Glutamatergic neuron (in vitro differentiated cells): ENCODE results near the gene RBM33. TPM values are rescaled to one million over a fixed set of nuclear protein-coding genes. Genes with fewer than 3 reads are reported as not detected.
A peak's percentile ranks its signal among the peaks of the same experiment; 100 is the strongest.

Experiments
- DNase-seq: peaks from one replicate; pipeline ENCODE4 v3.0.0; 2022
- H3K27ac Mint-ChIP-seq: one replicate; pipeline ENCODE4 v1.8.0; 2020; ENCODE audit warnings: mild to moderate bottlenecking, mixed read lengths, inconsistent platforms; ENCODE audit not compliant: unreplicated experiment
- H3K27me3 Mint-ChIP-seq: one replicate; pipeline ENCODE4 v1.8.0; 2020; ENCODE audit warnings: mild to moderate bottlenecking, moderate library complexity, mixed read lengths, inconsistent platforms; ENCODE audit not compliant: unreplicated experiment
- H3K36me3 Mint-ChIP-seq: one replicate; pipeline ENCODE4 v1.8.0; 2020; ENCODE audit warnings: mild to moderate bottlenecking, mixed read lengths, inconsistent platforms; ENCODE audit not compliant: unreplicated experiment
- H3K4me1 Mint-ChIP-seq: one replicate; pipeline ENCODE4 v1.8.0; 2020; ENCODE audit warnings: mild to moderate bottlenecking, low read depth, mixed read lengths, inconsistent platforms; ENCODE audit not compliant: unreplicated experiment
- H3K4me3 Mint-ChIP-seq: one replicate; pipeline ENCODE4 v1.8.0; 2020; ENCODE audit warnings: mild to moderate bottlenecking, mixed read lengths, inconsistent platforms; ENCODE audit not compliant: unreplicated experiment
- H3K9me3 Mint-ChIP-seq: one replicate; pipeline ENCODE4 v1.8.0; 2020; ENCODE audit warnings: mild to moderate bottlenecking, moderate library complexity, mixed read lengths, inconsistent platforms; ENCODE audit not compliant: unreplicated experiment
- total RNA-seq: library from RNA; stranded (reverse); fragmentation: NEBNext Ultra II Directional; extraction: Animal tissue kit (Norgen Biotek cat#: 25700); gene quantifications from one replicate; pipeline ENCODE4 v1.2.1, GENCODE V29; 2021; ENCODE audit not compliant: unreplicated experiment
- TF ChIP-seq, protein P1 (sequence below): fragments of 200-600 bp; sonication (generic); IDR thresholded peaks from one replicate; pipeline ENCODE4 v1.5.0; 2021; ENCODE audit not compliant: partially characterized antibody, unreplicated experiment

Gene RBM33
- total RNA-seq, 1 donor from 2014 or later: 67.5 TPM

DNA sequence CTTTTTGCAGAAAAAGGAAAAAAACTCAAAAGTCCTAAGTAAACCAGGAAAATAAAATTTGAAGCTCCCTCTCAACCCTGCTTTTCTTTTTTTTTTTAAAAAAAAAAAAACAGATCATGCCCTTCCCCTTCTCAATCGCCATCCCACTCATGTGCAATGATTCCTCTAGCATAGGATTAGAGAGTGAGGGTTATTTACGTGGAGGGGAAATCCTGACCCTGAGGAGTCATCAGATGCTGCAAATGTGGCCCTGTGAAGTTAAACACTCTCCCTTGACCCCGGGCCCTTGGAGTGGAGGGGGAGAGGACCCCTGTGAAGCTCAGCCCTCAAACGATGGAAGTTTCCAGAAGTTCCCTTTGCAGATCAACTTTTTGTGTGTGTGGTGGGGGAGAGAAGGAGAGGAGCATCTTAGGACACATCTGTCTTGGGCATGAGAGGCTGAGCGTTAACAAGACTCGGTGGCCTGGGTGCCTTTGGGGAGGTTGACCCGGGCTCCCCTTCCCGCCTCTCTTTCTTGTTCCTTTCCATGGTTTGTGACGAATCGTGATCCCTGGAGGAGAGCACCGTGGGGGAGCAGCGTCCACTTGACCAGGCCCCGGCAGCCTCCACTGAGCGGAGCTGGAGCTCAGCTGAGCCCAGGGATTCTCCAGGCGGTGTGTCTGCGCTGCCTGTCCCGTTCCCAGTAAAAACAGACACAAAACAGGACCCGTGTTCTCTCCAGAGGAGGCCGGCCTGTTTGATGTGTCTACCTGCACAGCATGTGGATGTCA lies 169.3 kb downstream of the RBM33 start:
- DNase-seq: no peak
- H3K4me1 Mint-ChIP-seq: peaks cover 12% of the 10 kb centered on the region
- no peak overlapping the region for H3K27ac Mint-ChIP-seq
- H3K36me3 Mint-ChIP-seq: no peaks in the 10 kb centered on the region
- peaks cover 32% of the 10 kb centered on the region for H3K27me3 Mint-ChIP-seq
- H3K4me3 Mint-ChIP-seq: no peak overlapping the region
- TF ChIP-seq, protein P1, sequence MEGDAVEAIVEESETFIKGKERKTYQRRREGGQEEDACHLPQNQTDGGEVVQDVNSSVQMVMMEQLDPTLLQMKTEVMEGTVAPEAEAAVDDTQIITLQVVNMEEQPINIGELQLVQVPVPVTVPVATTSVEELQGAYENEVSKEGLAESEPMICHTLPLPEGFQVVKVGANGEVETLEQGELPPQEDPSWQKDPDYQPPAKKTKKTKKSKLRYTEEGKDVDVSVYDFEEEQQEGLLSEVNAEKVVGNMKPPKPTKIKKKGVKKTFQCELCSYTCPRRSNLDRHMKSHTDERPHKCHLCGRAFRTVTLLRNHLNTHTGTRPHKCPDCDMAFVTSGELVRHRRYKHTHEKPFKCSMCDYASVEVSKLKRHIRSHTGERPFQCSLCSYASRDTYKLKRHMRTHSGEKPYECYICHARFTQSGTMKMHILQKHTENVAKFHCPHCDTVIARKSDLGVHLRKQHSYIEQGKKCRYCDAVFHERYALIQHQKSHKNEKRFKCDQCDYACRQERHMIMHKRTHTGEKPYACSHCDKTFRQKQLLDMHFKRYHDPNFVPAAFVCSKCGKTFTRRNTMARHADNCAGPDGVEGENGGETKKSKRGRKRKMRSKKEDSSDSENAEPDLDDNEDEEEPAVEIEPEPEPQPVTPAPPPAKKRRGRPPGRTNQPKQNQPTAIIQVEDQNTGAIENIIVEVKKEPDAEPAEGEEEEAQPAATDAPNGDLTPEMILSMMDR: no peak
- H3K9me3 Mint-ChIP-seq: peaks cover 5% of the 10 kb centered on the region

DNA sequence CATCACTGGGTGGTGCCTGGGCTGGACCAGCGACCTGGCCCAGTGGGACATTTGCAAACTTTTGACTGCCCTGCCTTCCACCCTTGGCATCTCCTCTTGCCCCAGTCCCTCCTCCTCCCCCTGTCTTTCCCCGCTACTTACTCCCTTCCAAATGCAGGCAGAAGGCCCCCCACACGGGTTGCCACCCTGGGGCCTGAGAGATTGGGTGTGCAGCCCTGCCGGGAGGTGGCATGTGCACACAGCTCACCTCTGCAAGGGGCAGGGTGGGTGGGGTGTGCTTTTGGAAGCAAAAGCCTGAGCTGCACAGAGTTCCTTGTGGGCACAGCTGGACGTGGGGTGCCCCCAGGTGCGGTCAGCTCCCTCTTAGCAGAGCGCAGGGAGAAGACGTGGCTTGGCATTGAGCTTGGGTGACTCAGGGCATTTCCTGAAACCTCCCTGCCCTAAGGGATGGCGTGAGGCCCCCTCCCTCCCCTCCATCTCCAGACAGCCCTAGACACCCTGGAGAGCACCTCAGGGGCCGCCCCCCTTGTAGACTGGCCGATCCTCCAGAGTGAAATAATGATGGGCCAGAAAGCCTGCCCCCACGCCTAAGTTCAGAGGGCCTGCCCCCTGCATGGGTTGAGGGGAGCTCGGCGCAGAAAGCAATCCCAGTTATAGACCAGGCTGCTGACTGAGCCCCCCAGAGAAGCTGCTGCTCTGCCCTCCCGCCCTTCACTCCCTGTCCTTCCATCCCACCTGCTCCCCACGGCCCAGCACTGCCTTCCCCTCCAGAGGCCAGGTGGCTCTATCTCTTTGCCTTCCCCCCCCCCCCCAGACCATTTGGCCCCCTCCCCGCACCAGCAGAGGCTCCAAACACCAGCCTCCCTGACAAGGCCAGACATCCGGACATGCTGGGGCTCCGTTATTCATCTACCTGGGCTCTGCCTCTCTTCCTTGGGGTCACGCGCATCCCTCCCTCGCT lies 170.1 kb downstream of the RBM33 start:
- no peak overlapping the region for H3K27ac Mint-ChIP-seq
- no peak for DNase-seq
- H3K4me1 Mint-ChIP-seq: peaks cover 12% of the 10 kb centered on the region
- no peaks in the 10 kb centered on the region for H3K36me3 Mint-ChIP-seq
- peaks cover 30% of the 10 kb centered on the region for H3K27me3 Mint-ChIP-seq
- peaks cover 5% of the 10 kb centered on the region for H3K9me3 Mint-ChIP-seq
- TF ChIP-seq, protein P1: no peak
- H3K4me3 Mint-ChIP-seq: no peak overlapping the region

DNA sequence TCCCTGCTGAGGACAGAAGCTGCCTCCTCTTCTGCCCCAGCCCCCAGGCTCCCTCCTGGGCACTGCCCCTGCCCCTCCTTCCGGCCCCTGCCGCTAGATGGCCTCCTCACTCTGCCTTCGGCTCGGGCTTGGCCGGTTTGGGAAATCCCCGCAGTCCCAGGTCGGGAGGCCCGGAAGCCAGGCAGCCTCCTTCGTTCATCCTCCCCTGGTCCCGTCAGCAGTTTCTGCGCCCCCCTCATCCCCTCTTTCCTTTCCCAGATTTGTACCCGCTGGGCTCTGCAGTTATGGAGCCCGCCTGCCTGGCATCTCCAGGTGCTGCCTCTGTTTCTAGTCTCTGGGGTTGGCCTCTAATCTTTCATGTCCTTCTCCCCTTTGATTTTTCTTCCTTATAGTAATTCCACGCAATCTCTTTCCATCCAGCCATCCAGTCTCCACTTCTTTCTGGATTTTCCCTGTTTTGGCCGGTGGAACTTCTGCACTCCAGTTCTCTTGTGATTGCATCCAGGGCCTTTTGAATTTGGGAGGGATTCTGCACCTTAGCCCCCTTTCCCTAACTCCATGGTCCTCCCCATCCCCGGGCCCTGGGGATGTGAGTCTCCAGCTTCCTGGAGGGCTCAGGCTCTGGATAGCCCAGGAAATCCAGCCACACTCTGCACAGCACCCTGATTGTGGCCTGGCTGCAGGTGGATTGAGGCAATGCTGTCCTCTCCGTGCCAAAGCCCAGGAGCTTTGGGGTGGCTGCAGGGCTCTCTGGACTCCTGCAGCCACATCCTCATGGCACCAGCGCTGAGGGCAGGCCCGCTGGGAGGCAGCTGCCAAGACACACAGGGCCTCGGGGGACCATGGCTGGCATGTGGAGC lies 171.1 kb downstream of the RBM33 start:
- H3K9me3 Mint-ChIP-seq: peaks cover 5% of the 10 kb centered on the region
- H3K27me3 Mint-ChIP-seq: peaks cover 28% of the 10 kb centered on the region
- no peak overlapping the region for H3K27ac Mint-ChIP-seq
- H3K36me3 Mint-ChIP-seq: no peaks in the 10 kb centered on the region
- no peak overlapping the region for H3K4me3 Mint-ChIP-seq
- H3K4me1 Mint-ChIP-seq: peaks cover 12% of the 10 kb centered on the region
- TF ChIP-seq, protein P1: peak; percentile 56
- peak; percentile 87 for DNase-seq

DNA sequence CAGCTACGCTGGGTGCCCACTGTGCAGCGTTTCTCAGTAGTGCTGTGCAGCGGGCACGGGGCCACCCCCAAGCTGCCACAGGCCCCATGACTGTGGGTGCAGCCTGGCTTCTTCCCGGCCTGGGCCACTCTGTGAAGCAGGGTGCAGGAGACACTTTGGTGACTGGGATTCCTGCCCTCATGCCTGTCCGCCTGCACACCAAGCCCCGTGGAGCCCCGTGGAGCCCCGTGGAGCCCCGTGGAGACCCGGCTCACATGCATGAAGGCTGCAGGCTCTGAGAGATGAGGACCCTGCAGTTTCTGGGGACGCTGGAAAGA lies 171.7 kb downstream of the RBM33 start:
- peaks cover 12% of the 10 kb centered on the region for H3K4me1 Mint-ChIP-seq
- H3K27me3 Mint-ChIP-seq: peaks cover 25% of the 10 kb centered on the region
- no peaks in the 10 kb centered on the region for H3K36me3 Mint-ChIP-seq

More for the DNA sequence above, 171.7 kb downstream of the RBM33 start:
- Mint-ChIP-seq H3K4me3 (no peak overlapping the region), H3K9me3 (peaks cover 3% of the 10 kb centered on the region), H3K27ac (no peak overlapping the region)
- no peak for DNase-seq
- TF ChIP-seq, protein P1: no peak
